GM21717 (cell line): Measurements from ENCODE around the gene PHF1.

Experiments used
- ATAC-seq: cut with Tn5 transposase; IDR thresholded peaks from one replicate; pipeline ENCODE4 v1.9.1; 2021; ENCODE audit warnings: mild to moderate bottlenecking, moderate library complexity; ENCODE audit not compliant: unreplicated experiment

PHF1 gene

DNA sequence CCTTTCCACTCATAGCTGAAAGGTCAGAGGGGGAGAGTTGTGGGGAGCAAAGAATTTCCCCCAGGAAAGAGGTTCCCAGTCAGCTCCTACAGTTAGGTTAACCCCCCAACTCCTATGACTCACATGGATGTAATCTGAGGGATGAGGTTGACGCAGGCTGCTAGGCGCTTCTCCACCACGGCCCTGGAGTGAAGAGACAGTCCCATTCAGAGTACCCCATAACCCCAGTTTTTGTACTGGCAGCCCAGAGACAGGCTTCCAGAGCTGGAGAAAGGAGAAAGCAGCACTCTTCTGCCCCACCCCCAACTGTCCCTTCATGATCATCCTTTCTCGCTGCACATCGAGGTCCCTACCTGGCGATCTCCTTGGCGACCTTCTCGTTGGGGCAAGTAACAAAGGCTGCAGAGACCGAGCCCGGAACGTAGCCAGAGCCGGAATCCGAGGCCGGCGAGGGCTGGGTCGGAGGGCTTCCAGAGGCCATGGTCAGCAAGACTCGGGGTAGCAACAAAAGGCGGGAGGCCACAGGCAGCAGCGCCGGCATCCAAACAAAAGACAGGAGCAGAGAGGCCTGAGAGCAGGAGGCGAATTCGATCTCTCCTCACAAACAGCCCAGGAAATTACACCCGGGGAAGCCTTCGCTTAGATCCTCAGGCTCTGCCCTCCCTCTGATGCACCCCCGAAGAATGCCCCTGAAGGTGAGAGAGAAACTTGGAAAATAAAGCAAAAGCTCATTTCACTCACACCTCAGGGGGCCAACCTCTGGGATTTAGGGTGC lies 6.5 kb downstream of the PHF1 start:
- ATAC-seq = no peak

DNA sequence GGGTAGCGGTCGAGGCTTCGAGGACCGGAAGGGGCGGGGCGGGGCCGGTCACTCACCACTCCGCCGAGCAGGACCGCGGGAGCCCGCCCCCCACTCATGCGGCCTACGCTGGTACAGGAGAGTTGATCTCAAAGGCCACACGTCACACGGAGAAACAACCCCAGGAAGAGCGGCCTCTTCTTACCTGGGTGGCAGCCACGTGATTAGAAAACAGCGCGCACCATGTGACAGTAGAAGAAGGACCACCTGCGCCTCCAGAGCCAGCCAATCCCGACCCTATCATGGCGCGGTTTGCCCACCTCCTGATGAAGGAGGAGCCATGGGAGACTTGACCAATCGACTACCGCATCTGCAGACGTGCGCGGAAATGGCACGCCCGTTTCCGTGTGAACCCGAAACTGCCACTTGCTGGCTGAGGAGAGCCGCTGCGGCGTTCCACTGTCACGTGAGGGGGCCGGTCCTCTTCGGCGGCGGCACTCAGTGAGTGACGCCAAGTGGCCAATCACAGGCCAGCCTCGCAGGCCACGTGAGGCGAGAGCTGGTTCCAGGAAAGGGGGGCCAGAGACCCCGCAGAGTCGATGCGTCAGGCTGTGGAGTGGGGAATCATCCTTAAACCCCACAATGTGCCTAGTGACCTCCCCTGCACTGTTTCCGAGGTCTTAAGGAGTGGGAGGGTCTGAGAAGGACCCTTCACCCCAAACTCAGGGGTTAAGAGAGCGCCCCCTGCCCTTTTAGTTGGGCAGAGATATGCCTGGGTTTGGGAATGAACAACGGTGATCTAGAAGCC lies 7.3 kb downstream of the PHF1 start, which contains the start of gene CUTA:
TSS of gene CUTA (minus strand) at position 205 of the 787 bp plus-strand sequence. CDS start at position 98, 107 bp downstream.
- ATAC-seq = peak; percentile 72

DNA sequence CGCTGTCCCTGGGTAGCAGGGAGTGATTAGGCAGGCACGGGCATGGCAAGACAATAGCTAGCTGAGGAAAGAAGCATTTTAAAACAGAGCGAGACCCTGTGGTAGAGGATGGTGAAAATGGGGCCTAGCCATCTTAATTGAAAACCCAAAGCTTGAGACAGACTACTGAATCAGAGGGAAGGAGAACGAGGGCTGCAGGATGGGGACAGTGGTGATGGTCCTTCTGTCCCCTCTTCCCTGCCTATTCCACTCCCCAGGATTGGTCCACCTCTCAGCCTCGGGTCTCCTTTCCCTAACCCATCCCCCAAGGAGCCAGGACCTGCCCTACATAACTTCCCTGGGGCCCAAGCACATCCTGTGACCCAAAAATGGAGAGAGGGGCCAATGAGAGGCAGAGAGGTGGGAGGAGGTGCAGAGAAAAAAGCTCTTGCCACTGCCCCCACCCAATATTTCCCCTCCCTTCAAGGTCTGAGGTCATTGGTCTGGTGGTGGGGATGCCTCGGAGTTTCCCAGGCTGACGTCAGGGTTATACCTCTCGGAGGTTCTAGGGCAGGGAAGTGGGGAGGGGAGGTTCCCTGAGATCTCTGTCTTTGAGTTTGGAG lies 8.0 kb downstream of the PHF1 start:
- no peak for ATAC-seq

DNA sequence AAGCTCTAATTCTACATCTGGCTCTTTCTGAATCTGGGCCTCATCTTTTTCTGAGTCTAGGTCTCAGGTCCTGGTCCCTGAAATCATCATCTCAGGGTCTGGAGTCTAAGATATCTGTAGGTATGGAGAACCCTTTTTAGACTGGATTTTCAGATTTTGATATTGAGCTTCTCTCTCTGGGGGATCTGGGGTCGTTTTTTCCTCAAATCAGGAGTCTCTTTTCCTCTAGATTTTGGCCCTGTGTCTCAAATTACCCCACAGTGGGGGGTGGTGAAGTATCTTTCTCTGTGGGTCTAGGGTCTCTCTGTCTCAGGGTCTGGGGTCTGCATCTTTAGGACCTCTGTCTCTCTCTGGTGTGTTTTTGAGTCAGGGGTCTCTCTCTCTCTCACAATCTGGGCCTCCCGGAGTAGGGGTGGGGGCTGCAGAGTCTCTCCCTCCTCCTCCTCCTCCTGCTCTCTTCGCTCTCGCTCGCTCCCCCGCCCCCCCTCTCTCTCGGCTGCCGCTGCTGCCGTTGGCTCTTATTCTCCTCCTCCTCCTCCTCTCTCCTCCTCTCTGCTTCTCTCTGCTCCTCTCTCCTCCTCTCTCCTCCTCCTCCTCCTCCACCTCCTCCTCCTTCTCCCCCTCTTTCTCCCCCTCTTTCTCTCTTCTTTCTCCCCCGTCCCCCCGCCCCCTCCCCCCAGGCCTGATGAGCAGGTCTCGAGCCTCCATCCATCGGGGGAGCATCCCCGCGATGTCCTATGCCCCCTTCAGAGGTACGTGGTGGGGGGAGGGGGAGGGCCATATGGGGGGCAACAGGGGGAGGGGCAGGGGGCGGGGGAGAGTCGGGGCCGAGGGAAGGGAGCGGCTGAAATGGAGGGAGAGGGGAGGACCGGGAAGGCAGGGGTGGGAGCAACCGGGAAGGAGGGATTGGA lies 9.0 kb downstream of the PHF1 start, which contains the start of gene SYNGAP1:
TSS of gene SYNGAP1 (plus strand) at position 486 of the 911 bp plus-strand sequence. CDS start at position 686, 200 bp downstream.
- ATAC-seq = no peak

DNA sequence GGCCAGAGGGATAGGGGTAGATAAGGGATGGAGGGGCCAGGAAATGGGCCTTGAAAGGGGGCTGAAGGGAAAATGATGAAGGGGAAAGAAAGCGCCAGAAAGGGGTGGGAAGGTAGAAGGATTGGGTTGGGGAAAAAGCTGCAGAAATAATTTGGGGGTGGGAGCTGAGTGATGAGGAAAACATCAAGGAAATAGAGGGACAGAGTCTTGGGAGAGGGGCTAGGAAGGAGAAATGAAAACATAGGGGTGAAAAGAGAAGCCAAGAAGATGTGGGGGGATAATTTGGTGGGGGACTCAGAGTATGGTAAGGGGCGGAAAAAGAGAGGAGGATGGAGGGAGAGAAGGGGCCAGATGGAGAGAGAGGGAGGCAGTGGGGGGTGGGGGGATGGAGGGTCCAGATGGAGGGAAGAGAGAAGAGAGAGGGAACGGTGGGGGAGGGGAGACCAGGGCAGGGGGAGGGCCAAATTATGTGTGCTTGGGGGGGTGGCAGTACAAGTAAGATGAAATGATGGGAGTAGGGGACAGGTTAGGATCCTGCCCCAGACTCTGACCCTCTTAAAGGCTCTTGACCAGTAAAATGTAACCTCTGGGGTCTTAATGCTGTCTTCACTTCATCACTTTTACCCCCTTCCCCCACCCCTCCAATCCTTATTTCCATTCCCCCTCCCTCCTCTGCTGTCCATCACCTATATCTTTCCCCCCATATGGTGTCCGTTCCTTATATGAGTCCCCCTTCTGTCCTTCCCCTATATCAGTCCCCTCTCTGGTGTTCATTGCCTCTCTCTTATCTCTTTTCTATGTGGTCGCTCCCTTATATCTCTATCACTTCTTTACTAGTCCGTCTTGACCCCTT lies 9.9 kb downstream of the PHF1 start:
- no peak for ATAC-seq

DNA sequence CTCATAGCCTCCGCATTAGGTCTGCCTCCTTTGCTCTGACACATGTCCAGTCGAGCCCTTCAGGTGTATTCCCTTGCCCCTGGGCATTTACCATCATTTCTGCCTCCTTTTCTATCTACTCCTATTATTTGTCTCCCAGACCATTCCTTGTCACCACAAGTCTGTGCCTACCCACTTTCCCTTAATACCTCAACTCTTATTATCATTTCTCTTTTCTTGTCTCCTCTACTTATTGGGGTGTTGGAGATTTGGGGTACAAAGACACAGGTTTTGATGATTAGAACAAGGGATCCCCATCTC lies 10.5 kb downstream of the PHF1 start:
- ATAC-seq = no peak

DNA sequence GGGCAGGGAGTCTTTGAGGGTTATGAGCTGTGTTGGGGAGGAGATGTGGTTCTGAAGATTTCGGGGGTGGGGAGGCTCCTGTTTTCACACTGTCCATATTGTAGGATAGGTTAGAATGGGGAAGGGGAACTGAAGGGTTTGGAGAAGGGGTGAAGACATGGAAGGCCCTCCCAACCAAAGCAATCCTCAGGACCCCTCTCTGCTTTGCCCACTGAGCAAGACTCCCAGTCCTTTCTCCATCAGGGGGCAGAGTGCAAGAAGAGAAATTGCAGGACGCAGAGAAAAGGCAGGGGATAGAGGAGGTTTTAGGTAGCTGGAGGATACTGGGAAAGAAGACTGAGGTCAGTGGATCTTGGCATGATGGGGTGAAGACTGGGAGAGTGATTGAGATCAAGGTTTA lies 13.0 kb downstream of the PHF1 start:
- ATAC-seq = no peak

DNA sequence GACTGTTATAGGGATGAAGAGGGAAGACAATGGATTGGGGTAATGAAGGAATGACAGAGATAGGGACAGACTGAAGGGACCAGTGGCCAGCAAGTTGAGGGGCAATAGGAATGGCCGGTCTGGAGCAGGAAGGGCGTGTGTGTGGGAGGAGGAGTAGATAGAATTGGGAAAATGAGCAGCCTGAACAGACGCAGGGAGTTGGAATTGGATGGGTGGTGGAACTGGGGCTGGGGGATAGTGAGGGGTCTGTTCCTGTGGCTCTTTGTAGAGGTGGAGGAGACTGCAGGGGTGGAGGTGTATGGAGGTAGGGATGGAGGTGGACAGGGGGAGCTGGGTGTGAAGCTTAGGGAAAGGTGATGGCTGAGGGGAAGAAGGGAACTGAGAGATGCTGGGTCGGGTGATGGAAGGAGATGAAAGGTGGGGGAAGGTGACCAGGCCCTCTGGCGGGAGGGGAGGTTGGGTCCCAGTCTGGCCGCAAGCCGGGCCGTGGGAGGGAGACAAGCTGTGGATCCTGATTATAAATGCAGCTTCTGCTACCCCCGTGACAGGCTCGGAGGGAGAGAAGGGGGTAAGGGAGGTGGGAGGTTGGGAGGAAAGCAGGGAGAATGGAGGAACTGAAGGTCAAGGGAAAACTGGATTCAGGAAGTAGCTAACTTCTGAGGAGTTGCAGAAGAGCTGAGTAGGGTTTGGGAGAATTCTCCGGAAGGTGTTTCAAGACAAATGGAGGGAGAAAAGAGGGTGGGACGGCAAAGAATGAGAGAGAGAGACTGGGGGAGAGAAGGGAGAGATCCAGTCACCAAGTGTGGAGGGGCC lies 14.2 kb downstream of the PHF1 start:
- ATAC-seq = no peak

DNA sequence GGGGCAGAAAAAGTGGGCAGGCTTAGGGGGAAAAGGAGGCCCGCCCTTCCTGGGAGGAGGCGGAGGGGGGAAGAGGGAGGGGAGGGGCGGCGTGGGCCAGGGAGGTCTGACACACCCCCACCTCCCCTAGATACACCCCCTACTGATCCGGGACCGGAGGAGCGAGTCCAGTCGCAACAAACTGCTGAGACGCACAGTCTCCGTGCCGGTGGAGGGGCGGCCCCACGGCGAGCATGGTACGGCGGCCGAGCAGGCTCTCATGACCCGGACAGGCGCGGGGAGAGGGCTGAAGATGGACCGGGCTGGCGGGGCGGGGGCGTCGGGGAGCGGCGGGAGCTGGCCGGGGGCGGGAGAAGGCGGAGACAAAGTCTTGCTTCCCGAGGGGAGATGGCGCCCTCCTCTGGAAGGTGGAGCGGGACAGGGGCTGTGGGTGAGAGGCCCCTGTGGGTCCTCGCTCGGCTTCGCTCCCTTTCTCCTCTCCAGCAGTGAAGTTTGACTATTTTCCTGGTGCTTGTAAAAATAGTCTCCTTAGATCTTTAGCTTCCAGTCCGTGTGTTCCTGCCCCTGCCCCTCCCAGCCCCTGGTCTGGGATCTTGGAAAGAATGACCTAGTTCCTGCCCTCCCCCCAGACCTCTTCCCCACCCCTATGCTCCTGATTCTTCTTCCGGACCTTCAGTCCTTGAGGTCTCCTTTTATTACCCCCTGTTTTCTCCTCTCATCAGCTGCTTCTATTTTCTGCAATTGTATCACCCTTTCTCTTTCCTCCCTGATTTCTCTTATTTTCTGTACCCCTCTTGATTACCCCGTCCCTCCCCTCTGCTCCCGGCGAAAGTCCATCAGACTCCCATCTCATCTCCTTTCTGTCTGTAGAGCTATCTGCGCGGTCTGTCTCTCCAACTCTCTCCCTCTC lies 15.1 kb downstream of the PHF1 start:
- ATAC-seq = no peak

DNA sequence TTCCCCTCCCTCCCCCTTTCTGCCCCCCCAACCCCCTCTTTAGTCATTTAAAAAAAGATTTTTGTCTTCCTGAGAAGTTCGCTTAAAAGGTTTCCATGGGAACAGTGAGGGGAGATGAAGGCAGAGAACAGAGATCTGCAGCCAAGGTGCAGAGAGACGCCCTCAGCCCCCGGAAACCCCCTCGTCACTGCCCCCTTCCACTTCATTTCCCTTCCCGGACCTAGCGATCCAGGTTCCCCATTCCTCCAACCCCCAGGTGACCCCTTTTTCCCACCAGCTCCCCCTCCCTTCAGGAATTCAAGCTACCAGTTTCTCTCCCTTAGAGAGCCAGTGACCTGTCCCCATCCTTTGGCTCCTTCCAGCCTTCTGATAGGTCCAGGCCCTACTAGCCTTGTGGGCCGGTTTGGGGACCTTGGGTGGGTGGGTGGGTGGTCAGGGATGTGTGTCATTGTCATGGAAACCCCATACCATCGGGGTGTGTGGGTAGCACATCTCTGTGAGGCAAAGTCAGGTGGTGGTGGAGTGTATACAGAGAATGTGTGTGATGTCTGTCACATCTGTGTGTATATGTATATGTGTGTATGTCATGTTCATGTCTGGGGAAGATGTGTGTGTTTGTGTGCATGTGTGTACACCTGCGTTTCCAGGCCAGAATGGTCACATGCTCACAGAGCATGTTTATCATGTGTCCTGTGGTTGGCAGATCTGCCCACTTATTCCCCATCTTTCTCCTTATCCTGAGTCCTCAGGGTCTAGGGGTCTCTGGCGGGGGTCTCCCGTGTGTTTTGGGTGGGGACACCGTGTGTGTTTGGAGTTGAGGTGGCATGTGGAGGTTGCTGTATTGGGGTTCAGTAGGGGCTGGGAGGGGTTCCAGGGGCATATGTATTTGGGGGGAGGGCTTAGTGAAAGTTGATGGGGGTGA lies 16.0 kb downstream of the PHF1 start:
- ATAC-seq = no peak

DNA sequence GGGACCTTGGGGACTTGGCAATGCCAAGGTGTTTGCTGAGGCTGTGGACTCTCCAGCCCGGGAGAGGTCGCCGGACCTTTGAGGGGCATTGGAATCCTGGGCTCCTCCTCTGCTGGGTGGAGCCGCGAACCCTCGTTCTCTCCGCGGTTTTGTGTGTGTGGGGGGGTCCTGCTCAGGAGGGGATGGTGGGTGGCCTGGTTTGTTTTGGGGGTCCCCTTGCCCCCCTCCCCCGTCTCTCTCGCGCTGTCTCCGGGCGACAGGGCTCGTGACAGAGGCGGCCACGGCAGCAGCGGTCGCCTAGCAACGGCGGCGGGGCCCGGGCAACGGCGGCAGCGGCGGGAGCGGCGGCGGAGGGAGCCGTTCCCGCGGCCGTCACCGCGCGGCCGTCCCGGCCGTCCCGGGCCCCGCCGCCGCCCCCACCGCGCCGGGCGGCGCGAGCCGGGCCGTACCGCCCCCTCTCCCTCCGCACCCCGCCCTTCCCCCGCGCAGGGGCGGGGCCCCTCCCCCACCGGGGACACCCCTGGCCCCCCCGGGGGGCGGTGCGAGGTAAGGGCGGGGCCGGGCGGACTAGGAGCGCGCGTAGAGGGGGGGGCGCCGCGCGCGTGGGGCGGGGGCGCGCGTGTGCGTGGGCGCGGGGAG lies 16.9 kb downstream of the PHF1 start:
- no peak for ATAC-seq

DNA sequence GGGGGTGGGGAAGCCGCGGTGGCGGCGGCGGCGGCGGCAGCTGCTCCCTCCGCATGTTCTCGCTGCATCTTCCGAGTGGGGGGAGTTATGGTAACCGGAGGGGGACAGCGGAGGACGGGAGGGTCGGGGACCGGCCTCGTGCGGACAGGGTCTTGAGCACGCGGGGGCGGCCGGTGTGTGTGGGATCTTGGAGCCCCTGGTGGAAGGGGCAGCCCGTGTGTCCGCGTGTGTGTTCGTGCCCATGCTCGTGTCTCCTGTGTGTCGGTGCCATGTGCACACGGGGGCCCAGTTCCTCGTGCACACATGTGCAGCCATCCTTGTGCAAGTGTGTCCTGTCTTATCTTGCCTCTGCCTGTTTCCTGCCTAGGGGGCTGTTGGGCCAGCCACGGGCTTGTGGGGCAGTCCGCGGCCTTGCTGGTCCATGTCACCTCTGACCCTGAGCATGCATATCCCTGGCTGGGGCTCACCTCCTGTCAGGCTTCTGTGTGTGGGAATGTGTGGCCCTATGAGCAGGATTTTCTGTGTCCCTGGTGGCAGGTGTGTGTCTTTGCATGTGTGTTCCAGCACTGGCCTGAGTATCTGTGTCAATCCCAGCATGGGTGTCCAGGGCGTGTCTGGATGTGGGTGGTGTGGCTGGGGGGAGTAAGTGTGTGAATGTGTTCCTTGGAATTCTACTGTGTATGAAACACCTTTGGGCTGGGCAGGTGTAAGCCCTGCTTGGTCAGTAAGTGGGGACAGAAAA lies 17.6 kb downstream of the PHF1 start:
- no peak for ATAC-seq

DNA sequence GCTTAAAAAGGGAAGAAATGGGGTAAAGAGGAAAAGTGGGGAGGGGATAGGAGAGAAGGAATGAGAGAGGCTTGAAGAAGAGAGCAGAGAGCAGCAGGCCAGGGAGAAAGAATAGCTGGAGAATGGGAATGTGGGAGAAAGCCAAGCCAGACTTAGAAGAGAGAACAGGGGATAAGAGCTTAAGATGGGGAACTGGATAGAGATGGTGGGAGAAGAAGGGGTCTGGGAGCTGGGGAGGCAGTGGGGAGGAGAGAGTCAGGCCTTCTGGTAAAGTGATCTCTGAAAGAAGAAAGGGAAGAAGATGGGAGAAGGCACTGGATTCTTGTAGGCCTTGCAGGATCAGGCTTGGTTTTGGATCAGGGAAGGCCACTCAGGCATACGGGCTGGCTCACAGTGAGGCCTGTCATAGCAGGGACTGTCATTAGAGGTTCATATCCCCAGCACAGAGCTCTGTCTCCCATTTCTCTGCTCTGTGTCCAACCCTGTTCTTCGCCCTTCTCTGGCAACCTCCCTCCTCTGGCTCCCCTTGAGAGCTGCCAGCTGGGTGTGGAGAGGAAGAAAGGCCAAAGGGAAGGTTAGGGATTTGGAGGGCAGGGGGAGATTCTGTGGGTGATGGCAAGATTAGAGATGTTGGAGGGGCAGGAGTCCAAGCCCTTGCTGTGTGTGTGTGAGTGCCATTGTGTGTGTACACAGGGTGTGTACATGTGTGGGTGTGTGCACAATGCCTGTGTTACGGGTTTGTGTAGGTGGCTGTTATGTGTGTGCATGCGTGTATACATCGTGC lies 18.3 kb downstream of the PHF1 start:
- ATAC-seq = no peak

DNA sequence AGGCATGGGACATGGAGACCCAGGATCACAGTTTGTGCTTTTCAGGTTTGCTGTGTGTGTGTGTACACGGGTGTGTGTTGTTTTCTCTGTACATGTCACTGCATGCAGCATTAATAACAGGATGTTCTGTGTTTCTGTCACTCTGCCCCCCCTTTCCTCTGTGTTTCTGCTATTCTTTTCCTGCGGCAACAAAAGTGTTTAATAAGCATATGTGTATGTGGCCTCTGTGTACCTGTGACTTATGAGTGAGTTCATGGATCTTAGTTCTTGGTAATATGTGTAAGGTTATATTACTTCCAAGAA lies 18.9 kb downstream of the PHF1 start:
- no peak for ATAC-seq

DNA sequence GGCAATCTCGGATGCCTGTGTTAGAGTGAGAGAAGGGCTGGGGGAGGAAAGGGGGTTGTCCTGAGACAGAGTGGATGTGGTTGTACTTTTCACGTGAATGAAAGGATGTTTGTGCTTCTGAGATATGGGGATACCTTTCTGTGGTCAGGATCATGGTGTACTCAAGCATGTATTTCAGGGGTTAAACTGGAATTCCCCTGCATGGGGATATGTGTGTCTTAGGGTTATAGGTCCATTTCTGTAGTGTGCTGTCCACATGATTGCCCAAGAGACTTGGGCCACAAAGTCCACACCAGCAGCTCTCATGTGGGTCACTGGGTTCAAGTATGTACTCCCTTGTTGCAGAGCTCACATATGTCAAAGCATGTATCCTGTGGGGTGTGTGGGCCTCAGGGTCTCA lies 19.5 kb downstream of the PHF1 start:
- no peak for ATAC-seq
